Esophagus squamous epithelium (tissue), 5 donors: Measurements from ENCODE around the gene HELZ. TPM values are rescaled to one million over a fixed set of nuclear protein-coding genes. Genes with fewer than 3 reads are reported as not detected.
A peak's percentile ranks its signal among the peaks of the same experiment; 100 is the strongest.

Experiments
- DNase-seq: peaks from one replicate; lab custom pipeline; 2025; lab: John Stamatoyannopoulos, UW
- H3K27ac ChIP-seq, 4 donors: fragments of 200-600 bp; sonication (generic); one replicate each; pipeline ENCODE4 v1.5.1; 2016 to 2019; ENCODE audit warnings: mild to moderate bottlenecking in 1 of 4
- H3K27me3 ChIP-seq, 4 donors: fragments of 200-600 bp; sonication (generic); 1 replicate in 3 of 4; 2 replicates in 1 of 4; pipeline versions ENCODE4 v1.5.1 to v1.6.0; 2017 to 2021; ENCODE audit warnings: antibody characterized with exemption in 1 of 4
- H3K36me3 ChIP-seq, 3 donors: fragments of 200-600 bp; sonication (generic); one replicate each; pipeline ENCODE4 v1.5.1; 2016 to 2019
- H3K4me1 ChIP-seq, 3 donors: fragments of 200-600 bp; sonication (generic); one replicate each; pipeline ENCODE4 v1.5.1; 2017 to 2019
- H3K4me3 ChIP-seq, 4 donors: fragments of 200-600 bp; sonication (generic); 1 replicate in 3 of 4; 2 replicates in 1 of 4; pipeline ENCODE4 v1.5.1; 2016 to 2019; ENCODE audit warnings: mild to moderate bottlenecking in 2 of 4, moderate library complexity in 1 of 4
- H3K9me3 ChIP-seq, 3 donors: fragments of 200-600 bp; sonication (generic); one replicate each; pipeline ENCODE4 v1.5.1; 2016 to 2019
- POLR2A ChIP-seq, 4 donors: fragments of 450-650 bp; IDR thresholded peaks; one replicate each; pipeline ENCODE4 v1.6.1; 2017; ENCODE audit warnings: antibody characterized with exemption in 4 of 4, mild to moderate bottlenecking in 4 of 4, moderate library complexity in 3 of 4
- WGBS, 2 donors: methylation state at CpG; one replicate each; pipeline ENCODE4 v1.1.5; 2018; 5-methylcytosine and 5-hydroxymethylcytosine counted together
- intact Hi-C: fragments of 100-400 bp; cut with DNase I; formaldehyde crosslinking; loops from one replicate; pipeline ENCODE4 v1.15.0; 2022
- total RNA-seq, 4 donors: library from RNA; depleted of rRNA; stranded (reverse); fragments of >200 nt; gene quantifications; one replicate each; pipeline ENCODE4 v1.1.0, GENCODE V29; 2016
- TF ChIP-seq, protein P1 (sequence below), 6 experiments: fragments of 450-650 bp in 4 of 6; fragments of 200-600 bp in 2 of 6; sonication (generic) in 2 of 6; IDR thresholded peaks; one replicate each; pipeline ENCODE4 v1.5.1; 2016 to 2019; ENCODE audit warnings: antibody characterized with exemption in 6 of 6, mild to moderate bottlenecking in 4 of 6, moderate library complexity in 4 of 6
- donor health status: DM: yes; HTN: yes; CAD: no.

HELZ gene
- total RNA-seq, 4 donors from 2014 or later = 11.4 to 42.5 (median 26.8) TPM

DNA sequence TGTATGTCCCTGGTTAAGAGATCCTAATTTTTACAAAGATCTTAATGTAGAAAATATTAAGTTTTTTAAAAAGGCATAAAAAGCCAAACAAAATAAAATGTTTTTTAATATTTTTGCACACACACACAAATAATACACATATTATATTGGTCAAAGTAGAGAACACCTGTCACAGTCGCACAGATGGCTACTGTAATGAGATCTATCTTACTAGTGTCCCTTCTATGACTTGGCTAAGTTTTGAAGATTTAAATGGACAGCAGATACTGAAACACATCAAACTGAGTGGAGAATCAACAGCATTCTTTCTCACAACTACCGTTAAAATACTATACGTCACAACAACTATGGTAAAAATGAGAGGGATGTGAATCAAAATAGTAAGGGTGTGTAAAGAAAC lies 83.4 kb downstream of the HELZ start:
- TF ChIP-seq POLR2A (IDR thresholded peaks at IDR 0.05) = no peak
- H3K27me3 ChIP-seq = no peaks in the 10 kb centered on the region
- H3K4me3 ChIP-seq = no peak overlapping the region
- 89 to 99% methylated on average over 3 of the region's 3 CpGs for WGBS, 2 donors
- H3K27ac ChIP-seq = no peak overlapping the region
- DNase-seq = no peak
- intact Hi-C loops = no loop called here
- H3K9me3 ChIP-seq = no peaks in the 10 kb centered on the region
- peaks cover 5 to 75% (median 8%) of the 10 kb centered on the region in 3 donors for H3K36me3 ChIP-seq
- H3K4me1 ChIP-seq = no peaks in the 10 kb centered on the region

DNA sequence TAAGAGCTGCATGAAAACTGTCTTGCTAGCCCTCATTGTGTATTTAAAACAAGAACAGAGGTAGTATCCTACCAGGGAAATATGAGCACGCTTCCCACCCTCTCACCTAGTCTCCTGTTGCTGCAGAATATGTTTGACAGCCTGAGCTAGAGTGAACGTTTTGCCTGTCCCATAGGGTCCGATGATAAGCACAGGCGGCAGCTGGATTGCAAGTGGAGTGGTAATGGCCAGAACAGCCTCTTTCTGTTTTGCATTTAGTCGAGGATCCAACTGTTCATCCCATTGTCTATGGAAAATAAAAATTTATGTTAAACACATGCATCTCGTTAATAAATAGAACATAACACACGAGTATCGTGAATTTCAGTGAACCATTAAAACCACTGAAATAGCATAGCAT lies 84.2 kb downstream of the HELZ start:
- Histone ChIP-seq H3K36me3 (peaks cover 4 to 67% (median 5%) of the 10 kb centered on the region in 3 donors), H3K9me3 (no peaks in the 10 kb centered on the region), H3K27ac (no peak overlapping the region), H3K27me3 (no peaks in the 10 kb centered on the region), H3K4me1 (no peaks in the 10 kb centered on the region), H3K4me3 (no peak overlapping the region)
- DNase-seq = no peak
- WGBS, 2 donors = 87 to 89% methylated on average over 8 of the region's 8 CpGs
- intact Hi-C loops = no loop called here
- no peak for TF ChIP-seq POLR2A (IDR thresholded peaks at IDR 0.05)
- TF ChIP-seq, protein P1, sequence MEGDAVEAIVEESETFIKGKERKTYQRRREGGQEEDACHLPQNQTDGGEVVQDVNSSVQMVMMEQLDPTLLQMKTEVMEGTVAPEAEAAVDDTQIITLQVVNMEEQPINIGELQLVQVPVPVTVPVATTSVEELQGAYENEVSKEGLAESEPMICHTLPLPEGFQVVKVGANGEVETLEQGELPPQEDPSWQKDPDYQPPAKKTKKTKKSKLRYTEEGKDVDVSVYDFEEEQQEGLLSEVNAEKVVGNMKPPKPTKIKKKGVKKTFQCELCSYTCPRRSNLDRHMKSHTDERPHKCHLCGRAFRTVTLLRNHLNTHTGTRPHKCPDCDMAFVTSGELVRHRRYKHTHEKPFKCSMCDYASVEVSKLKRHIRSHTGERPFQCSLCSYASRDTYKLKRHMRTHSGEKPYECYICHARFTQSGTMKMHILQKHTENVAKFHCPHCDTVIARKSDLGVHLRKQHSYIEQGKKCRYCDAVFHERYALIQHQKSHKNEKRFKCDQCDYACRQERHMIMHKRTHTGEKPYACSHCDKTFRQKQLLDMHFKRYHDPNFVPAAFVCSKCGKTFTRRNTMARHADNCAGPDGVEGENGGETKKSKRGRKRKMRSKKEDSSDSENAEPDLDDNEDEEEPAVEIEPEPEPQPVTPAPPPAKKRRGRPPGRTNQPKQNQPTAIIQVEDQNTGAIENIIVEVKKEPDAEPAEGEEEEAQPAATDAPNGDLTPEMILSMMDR (IDR thresholded peaks at IDR 0.05) = no peak

DNA sequence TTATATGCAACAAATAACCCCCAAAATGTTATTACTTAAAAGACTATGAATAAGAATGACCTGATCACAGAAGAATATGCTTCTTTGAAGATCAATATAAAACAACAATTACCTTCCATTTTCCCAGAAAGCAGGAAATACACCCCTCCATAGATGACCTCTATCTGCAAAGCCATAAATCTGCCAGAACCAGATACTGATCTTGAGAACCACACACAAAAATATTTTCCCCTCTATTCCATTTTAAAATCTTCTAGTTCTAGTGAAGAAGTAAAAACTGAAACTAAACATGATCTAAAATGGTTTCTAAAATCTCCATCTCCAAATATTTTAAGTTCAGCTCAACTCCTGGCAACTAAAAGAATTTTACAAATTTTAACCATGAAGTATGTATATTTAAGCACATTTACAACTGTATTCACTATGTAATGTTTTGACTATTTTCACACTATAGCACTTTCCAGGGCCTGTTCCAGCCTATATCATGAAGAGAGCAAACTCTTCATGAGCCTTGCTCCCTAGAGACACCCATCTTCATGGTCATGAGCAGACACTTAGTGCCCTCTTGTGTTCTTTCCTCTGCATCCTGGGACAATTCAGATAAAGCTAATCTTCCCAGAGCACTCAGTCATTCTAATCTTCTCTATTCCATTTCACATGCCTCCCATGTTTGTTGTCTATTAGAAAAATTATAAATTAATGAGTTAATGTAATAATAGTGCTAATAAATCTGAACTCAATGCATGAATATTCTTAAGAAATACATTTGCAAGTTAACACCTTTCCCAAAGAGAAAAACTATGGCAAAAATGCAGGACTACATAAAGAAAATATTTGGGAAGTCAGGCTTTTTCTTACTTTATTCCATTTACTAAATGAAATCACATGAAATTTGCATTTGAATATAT lies 87.0 kb downstream of the HELZ start:
- intact Hi-C loops = no loop called here
- DNase-seq = no peak
- H3K27me3 ChIP-seq = no peaks in the 10 kb centered on the region
- TF ChIP-seq POLR2A (IDR thresholded peaks at IDR 0.05) = no peak
- TF ChIP-seq, protein P1 (IDR thresholded peaks at IDR 0.05) = peak in 1 of 6 experiments; percentile 32
- no peaks in the 10 kb centered on the region for H3K9me3 ChIP-seq
- no peak overlapping the region for H3K4me3 ChIP-seq
- no peaks in the 10 kb centered on the region for H3K4me1 ChIP-seq
- H3K27ac ChIP-seq = no peak overlapping the region
- H3K36me3 ChIP-seq = peaks cover 0 to 47% (median 5%) of the 10 kb centered on the region in 3 donors

DNA sequence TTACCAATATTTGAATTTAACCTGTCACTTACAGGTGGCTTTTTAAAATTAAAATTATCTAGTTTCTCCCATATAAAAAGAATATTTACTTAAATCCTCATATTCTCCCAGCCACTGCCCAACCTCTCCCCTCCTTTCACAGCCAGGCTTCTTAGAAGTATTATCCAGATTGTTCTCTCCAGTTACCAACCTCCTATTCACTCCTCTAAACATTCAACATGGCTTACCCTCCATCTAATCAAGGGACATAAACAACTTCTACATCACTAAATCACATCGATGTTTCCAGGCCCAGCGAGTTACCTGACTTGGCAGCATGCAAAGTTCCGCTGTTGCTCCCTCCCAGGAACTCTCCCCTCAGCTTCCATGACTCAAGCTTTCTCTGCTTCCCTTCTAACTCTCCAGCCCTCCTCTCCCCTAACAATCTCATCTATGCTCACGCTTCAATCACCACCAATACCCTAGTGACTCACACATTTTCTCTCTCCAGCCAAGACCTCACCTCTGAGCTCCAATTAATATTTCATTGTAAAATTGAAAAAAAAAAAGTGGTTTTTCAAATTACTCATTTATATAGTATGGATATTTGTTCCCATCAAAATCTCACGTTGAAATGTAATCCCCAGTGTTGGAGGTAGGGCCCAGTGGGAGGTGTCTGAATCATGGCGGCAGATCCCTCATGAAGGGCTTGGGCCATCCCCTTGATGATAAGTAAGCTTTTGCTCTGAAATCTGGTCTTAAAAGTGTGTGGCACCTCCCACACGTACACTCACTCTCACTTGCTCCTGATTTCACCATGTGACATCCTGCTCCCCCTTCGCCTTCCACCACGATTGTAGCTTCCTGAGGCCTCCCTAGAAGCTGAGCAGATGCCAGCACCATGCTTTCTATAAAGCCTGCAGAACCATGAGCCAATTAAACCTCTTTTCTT lies 88.5 kb downstream of the HELZ start:
- H3K9me3 ChIP-seq = no peaks in the 10 kb centered on the region
- H3K27ac ChIP-seq = no peak overlapping the region
- H3K4me1 ChIP-seq = no peaks in the 10 kb centered on the region
- 47 to 60% methylated on average over 9 of the region's 9 CpGs for WGBS, 2 donors
- no peak overlapping the region for H3K4me3 ChIP-seq
- TF ChIP-seq, protein P1 (IDR thresholded peaks at IDR 0.05) = no peak
- TF ChIP-seq POLR2A (IDR thresholded peaks at IDR 0.05) = no peak
- DNase-seq = no peak
- intact Hi-C loops = no loop called here
- H3K36me3 ChIP-seq = peaks cover 0 to 35% (median 5%) of the 10 kb centered on the region in 3 donors
- no peaks in the 10 kb centered on the region for H3K27me3 ChIP-seq

DNA sequence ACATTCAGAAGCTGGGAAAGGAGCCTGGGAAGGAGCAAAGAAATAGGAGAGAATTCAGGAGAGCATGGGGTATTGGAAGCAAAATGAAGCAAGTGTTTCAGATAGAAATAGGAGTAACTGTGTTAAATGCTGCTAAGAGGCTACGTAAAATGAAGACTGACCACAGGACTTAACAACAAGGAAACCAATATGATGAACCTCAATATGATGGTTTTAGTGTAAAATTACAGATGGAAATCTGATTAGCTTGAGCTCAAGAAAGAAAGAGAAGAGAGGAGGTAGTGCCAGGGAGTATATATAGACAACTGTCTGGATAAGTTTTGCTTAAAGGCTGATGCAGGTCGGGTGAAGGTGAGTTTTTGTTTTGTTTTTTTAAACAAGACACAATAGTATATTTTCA lies 92.2 kb downstream of the HELZ start:
- Histone ChIP-seq H3K27ac (no peak overlapping the region), H3K27me3 (no peaks in the 10 kb centered on the region), H3K9me3 (no peaks in the 10 kb centered on the region), H3K36me3 (peaks cover 0 to 43% (median 6%) of the 10 kb centered on the region in 3 donors), H3K4me1 (no peaks in the 10 kb centered on the region), H3K4me3 (no peak overlapping the region)
- TF ChIP-seq, protein P1 (IDR thresholded peaks at IDR 0.05) = no peak
- no peak for TF ChIP-seq POLR2A (IDR thresholded peaks at IDR 0.05)
- no peak for DNase-seq
- intact Hi-C loops = no loop called here
- 84 to 86% methylated on average over 2 of the region's 2 CpGs for WGBS, 2 donors
